ENCODE measurements around the gene AK3.
A peak's percentile ranks its signal among the peaks of the same experiment; 100 is the strongest.

The AK3 gene

GRCh38 chr9:4677392-4677791, 63.6 kb downstream of the AK3 start:
- no peak for DNase-seq
- Histone ChIP-seq H3K27ac (ENCODE audit: low read length) (no peak overlapping the region), H3K4me3 (ENCODE audit: low read depth in 1 of 2, low read length in 2 of 2) (no peak overlapping the region), H3K9me3 (ENCODE audit: insufficient read depth, low read length, severe bottlenecking) (no peaks in the 10 kb centered on the region), H3K9ac (ENCODE audit: low read depth, low read length) (no peak overlapping the region), H3K4me1 (ENCODE audit: insufficient read depth, low read length) (peaks cover 28% of the 10 kb centered on the region), H4K20me1 (ENCODE audit: insufficient read depth, low read length) (peaks cover 4% of the 10 kb centered on the region; the same call in 1 of the 2 replicates), H3K27me3 (ENCODE audit: insufficient read depth, low read length, poor library complexity) (no peaks in the 10 kb centered on the region), H3K79me2 (ENCODE audit: insufficient read depth, low read length) (peaks cover 29% of the 10 kb centered on the region), H3K4me2 (ENCODE audit: insufficient read depth, low read length) (no peak overlapping the region), H3K36me3 (ENCODE audit: insufficient read depth, low read length) (no peaks in the 10 kb centered on the region), H2AFZ (ENCODE audit: low read depth, low read length) (peak overlapping the region; percentile 93; the same call in 1 of the 2 replicates)
- no peak for ATAC-seq (ENCODE audit: insufficient read depth, low read depth)
- TF ChIP-seq EZH2 (IDR thresholded peaks at IDR 0.05; ENCODE audit: borderline replicate concordance, low read depth, low read length, severe bottlenecking): no peak
- TF ChIP-seq CTCF (IDR thresholded peaks at IDR 0.05; ENCODE audit: borderline replicate concordance, extremely low read depth, low read length, poor library complexity, severe bottlenecking): no peak

DNA sequence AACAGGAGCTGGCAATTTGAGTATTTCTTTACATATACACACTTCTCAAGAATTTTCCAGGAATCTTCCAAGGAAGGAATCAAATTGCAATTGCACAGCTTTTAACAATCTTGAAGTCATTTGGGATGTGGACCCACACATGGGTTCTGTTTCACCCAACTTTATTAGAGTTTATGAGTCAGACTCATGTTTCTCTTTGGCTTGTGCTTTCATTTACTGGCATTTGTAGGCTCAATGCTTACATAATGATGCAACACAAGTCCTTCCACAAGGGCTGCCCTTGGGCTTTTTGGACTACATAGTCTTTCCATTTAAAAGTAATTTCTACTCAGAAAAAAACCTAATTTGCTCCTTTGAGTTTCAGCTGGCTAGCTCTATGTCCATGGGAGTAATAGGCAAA, 66.2 kb downstream of the AK3 start:
- Histone ChIP-seq H3K4me2 (ENCODE audit: insufficient read depth, low read length) (no peak overlapping the region), H2AFZ (ENCODE audit: low read depth, low read length) (no peak overlapping the region), H3K27ac (ENCODE audit: low read length) (no peak overlapping the region), H3K4me3 (ENCODE audit: low read depth in 1 of 2, low read length in 2 of 2) (no peak overlapping the region), H3K79me2 (ENCODE audit: insufficient read depth, low read length) (peaks cover 4% of the 10 kb centered on the region), H3K27me3 (ENCODE audit: insufficient read depth, low read length, poor library complexity) (no peaks in the 10 kb centered on the region), H3K4me1 (ENCODE audit: insufficient read depth, low read length) (peaks cover 12% of the 10 kb centered on the region), H3K9me3 (ENCODE audit: insufficient read depth, low read length, severe bottlenecking) (no peaks in the 10 kb centered on the region), H3K36me3 (ENCODE audit: insufficient read depth, low read length) (no peaks in the 10 kb centered on the region), H3K9ac (ENCODE audit: low read depth, low read length) (no peak overlapping the region), H4K20me1 (ENCODE audit: insufficient read depth, low read length) (no peaks in the 10 kb centered on the region)
- DNase-seq: no peak
- TF ChIP-seq CTCF (IDR thresholded peaks at IDR 0.05; ENCODE audit: borderline replicate concordance, extremely low read depth, low read length, poor library complexity, severe bottlenecking) (no peak), EZH2 (IDR thresholded peaks at IDR 0.05; ENCODE audit: borderline replicate concordance, low read depth, low read length, severe bottlenecking) (no peak)
- no peak for ATAC-seq (ENCODE audit: insufficient read depth, low read depth)

GRCh38 chr9:4671737-4672136, 69.3 kb downstream of the AK3 start:
- H3K79me2 ChIP-seq (ENCODE audit: insufficient read depth, low read length): no peaks in the 10 kb centered on the region
- no peak overlapping the region for H2AFZ ChIP-seq (ENCODE audit: low read depth, low read length)
- no peak overlapping the region for H3K4me2 ChIP-seq (ENCODE audit: insufficient read depth, low read length)
- TF ChIP-seq EZH2 (IDR thresholded peaks at IDR 0.05; ENCODE audit: borderline replicate concordance, low read depth, low read length, severe bottlenecking) (no peak), CTCF (IDR thresholded peaks at IDR 0.05; ENCODE audit: borderline replicate concordance, extremely low read depth, low read length, poor library complexity, severe bottlenecking) (no peak)
- H3K9me3 ChIP-seq (ENCODE audit: insufficient read depth, low read length, severe bottlenecking): no peaks in the 10 kb centered on the region
- no peak overlapping the region for H3K9ac ChIP-seq (ENCODE audit: low read depth, low read length)
- DNase-seq: no peak
- no peaks in the 10 kb centered on the region for H3K36me3 ChIP-seq (ENCODE audit: insufficient read depth, low read length)
- no peak overlapping the region for H3K27ac ChIP-seq (ENCODE audit: low read length)
- no peaks in the 10 kb centered on the region for H3K27me3 ChIP-seq (ENCODE audit: insufficient read depth, low read length, poor library complexity)
- H3K4me3 ChIP-seq (ENCODE audit: low read depth in 1 of 2, low read length in 2 of 2): no peak overlapping the region
- H4K20me1 ChIP-seq (ENCODE audit: insufficient read depth, low read length): no peaks in the 10 kb centered on the region
- ATAC-seq (ENCODE audit: insufficient read depth, low read depth): no peak
- no peaks in the 10 kb centered on the region for H3K4me1 ChIP-seq (ENCODE audit: insufficient read depth, low read length)

GRCh38 chr9:4670591-4670990, 70.4 kb downstream of the AK3 start:
- Histone ChIP-seq H4K20me1 (ENCODE audit: insufficient read depth, low read length) (no peaks in the 10 kb centered on the region), H2AFZ (ENCODE audit: low read depth, low read length) (no peak overlapping the region), H3K9ac (ENCODE audit: low read depth, low read length) (no peak overlapping the region), H3K27me3 (ENCODE audit: insufficient read depth, low read length, poor library complexity) (no peaks in the 10 kb centered on the region), H3K4me3 (ENCODE audit: low read depth in 1 of 2, low read length in 2 of 2) (no peak overlapping the region), H3K9me3 (ENCODE audit: insufficient read depth, low read length, severe bottlenecking) (no peaks in the 10 kb centered on the region), H3K27ac (ENCODE audit: low read length) (no peak overlapping the region), H3K79me2 (ENCODE audit: insufficient read depth, low read length) (no peaks in the 10 kb centered on the region), H3K4me1 (ENCODE audit: insufficient read depth, low read length) (no peaks in the 10 kb centered on the region), H3K36me3 (ENCODE audit: insufficient read depth, low read length) (no peaks in the 10 kb centered on the region), H3K4me2 (ENCODE audit: insufficient read depth, low read length) (no peak overlapping the region)
- no peak for ATAC-seq (ENCODE audit: insufficient read depth, low read depth)
- DNase-seq: no peak
- TF ChIP-seq EZH2 (IDR thresholded peaks at IDR 0.05; ENCODE audit: borderline replicate concordance, low read depth, low read length, severe bottlenecking): no peak
- no peak for TF ChIP-seq CTCF (IDR thresholded peaks at IDR 0.05; ENCODE audit: borderline replicate concordance, extremely low read depth, low read length, poor library complexity, severe bottlenecking)
